Upper lobe of right lung (tissue), 1 donor: Measurements from ENCODE around the gene GAL. TPM values are rescaled to one million over a fixed set of nuclear protein-coding genes. Genes with fewer than 3 reads are reported as not detected.

Experiments used
- ATAC-seq: fragments of 200-7000 bp; cut with Tn5 transposase; one replicate; pipeline ENCODE4 v1.9.1; 2020; ENCODE audit warnings: mild to moderate bottlenecking, moderate library complexity
- DNase-seq: peaks from one replicate; pipeline ENCODE4 v3.0.0-alpha.2; 2020
- H3K27ac ChIP-seq: fragments of 200-600 bp; one replicate; pipeline ENCODE4 v1.8.0; 2022
- H3K27me3 ChIP-seq: fragments of 200-600 bp; one replicate; pipeline ENCODE4 v1.8.0; 2022; ENCODE audit warnings: mild to moderate bottlenecking
- H3K36me3 ChIP-seq: fragments of 200-600 bp; one replicate; pipeline ENCODE4 v1.8.0; 2022
- H3K4me1 ChIP-seq: fragments of 200-600 bp; one replicate; pipeline ENCODE4 v1.8.0; 2022
- H3K4me3 ChIP-seq: fragments of 200-600 bp; one replicate; pipeline ENCODE4 v1.8.0; 2022; ENCODE audit warnings: mild to moderate bottlenecking
- H3K9me3 ChIP-seq: fragments of 200-600 bp; one replicate; pipeline ENCODE4 v1.8.0; 2022
- CTCF ChIP-seq: fragments of 200-600 bp; IDR thresholded peaks from one replicate; pipeline ENCODE4 v1.8.0; 2022; ENCODE audit warnings: antibody characterized with exemption
- intact Hi-C: fragments of 100-400 bp; cut with DNase I; formaldehyde crosslinking; loops from one replicate; pipeline ENCODE4 v1.11.0; 2022
- total RNA-seq: library from RNA; stranded (reverse); fragmentation: NEBNext Ultra II Directional; extraction: Animal tissue kit (Norgen Biotek cat#: 25700); gene quantifications from one replicate; pipeline ENCODE4 v1.2.1, GENCODE V29; 2021
- donor health status: DM: no; HTN: yes; CAD: no; lungs with severe emphysema.

Gene GAL
- total RNA-seq, 1 donor from 2014 or later: not detected

DNA sequence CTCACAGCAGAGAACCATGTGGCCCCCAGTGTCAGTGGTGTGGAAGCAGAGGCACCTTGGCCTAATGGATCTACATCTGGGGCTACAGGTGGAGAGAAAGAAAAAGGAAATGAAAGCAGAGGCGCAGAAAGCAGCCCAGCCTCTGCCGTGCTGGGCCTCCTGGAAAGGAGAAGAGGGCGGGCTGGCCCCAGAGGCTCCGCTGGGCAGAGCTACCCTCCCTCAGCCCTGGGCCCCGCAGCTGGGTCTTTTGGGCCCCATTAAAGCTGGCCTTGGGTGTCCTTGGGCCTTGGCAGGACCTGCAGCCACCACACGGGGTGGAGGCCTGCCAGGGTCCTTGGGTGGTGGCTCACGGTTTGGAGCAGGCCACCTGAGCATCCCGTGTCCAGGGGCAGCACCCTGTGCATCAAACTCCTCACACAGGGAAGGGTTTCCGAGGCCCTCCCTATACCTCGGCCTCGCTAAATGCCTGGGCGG lies 31.6 kb upstream of the GAL start:
- H3K27me3 ChIP-seq: peaks cover 29% of the 10 kb centered on the region
- H3K36me3 ChIP-seq: no peaks in the 10 kb centered on the region
- no peak overlapping the region for H3K27ac ChIP-seq
- DNase-seq: no peak
- intact Hi-C loops: no loop called here
- no peak overlapping the region for H3K4me3 ChIP-seq
- H3K9me3 ChIP-seq: no peaks in the 10 kb centered on the region
- no peak for TF ChIP-seq CTCF
- H3K4me1 ChIP-seq: no peaks in the 10 kb centered on the region
- ATAC-seq: no peak

GRCh38 chr11:68653486-68654430 lies 30.6 kb upstream of the GAL start:
- Histone ChIP-seq H3K9me3 (no peaks in the 10 kb centered on the region), H3K27me3 (peaks cover 29% of the 10 kb centered on the region), H3K36me3 (no peaks in the 10 kb centered on the region), H3K27ac (no peak overlapping the region), H3K4me3 (no peak overlapping the region), H3K4me1 (no peaks in the 10 kb centered on the region)
- TF ChIP-seq CTCF: no peak
- no peak for ATAC-seq
- intact Hi-C loops: no loop called here
- no peak for DNase-seq

DNA sequence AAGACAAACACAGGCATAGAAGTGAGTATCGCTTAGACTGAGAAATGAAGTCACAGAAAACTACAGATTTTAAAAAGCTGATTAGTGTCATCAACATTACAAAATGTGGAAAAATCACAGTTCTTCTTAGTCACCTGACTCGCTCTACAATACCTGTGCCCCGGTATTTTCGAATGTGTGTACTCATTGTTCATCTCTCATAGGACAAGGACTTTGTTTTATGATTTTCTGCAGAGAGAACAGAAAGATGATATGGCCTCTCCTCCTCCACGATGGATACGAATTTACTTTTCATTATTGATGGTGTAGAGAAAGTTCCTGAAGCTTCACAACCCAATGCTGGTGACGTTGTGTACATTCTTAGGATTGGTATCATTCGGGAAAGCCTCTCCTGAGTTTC lies 29.4 kb upstream of the GAL start:
- H3K9me3 ChIP-seq: no peaks in the 10 kb centered on the region
- TF ChIP-seq CTCF: no peak
- ATAC-seq (no peak), DNase-seq (no peak)
- no peak overlapping the region for H3K4me3 ChIP-seq
- no peaks in the 10 kb centered on the region for H3K4me1 ChIP-seq
- peaks cover 28% of the 10 kb centered on the region for H3K27me3 ChIP-seq
- H3K27ac ChIP-seq: no peak overlapping the region
- no peaks in the 10 kb centered on the region for H3K36me3 ChIP-seq
- intact Hi-C loops: no loop called here

GRCh38 chr11:68655406-68655805 lies 28.9 kb upstream of the GAL start:
- H3K27me3 ChIP-seq: peaks cover 24% of the 10 kb centered on the region
- no peak for ATAC-seq
- no peak for DNase-seq
- H3K4me1 ChIP-seq: no peaks in the 10 kb centered on the region
- no peak overlapping the region for H3K4me3 ChIP-seq
- TF ChIP-seq CTCF: no peak
- intact Hi-C loops: no loop called here
- no peaks in the 10 kb centered on the region for H3K36me3 ChIP-seq
- no peaks in the 10 kb centered on the region for H3K9me3 ChIP-seq
- H3K27ac ChIP-seq: no peak overlapping the region

GRCh38 chr11:68655806-68656205 lies 28.5 kb upstream of the GAL start:
- intact Hi-C loops: no loop called here
- Histone ChIP-seq H3K36me3 (no peaks in the 10 kb centered on the region), H3K27me3 (peaks cover 20% of the 10 kb centered on the region), H3K27ac (no peak overlapping the region), H3K9me3 (no peaks in the 10 kb centered on the region), H3K4me3 (no peak overlapping the region), H3K4me1 (no peaks in the 10 kb centered on the region)
- TF ChIP-seq CTCF: no peak
- DNase-seq (no peak), ATAC-seq (no peak)
